ENCODE results near the gene GBF1.
"Not testable (repeated sequence)": the region's sequence is repeated elsewhere in the genome, so short reads cannot be mapped to it uniquely, and the experiment has no call there.

The GBF1 gene

GRCh38 chr10:102241444-102242117 lies 3.8 kb upstream of the GBF1 start, which contains the start of gene PITX3:
Gene PITX3, minus strand, starts transcription at chr10:102241512. Its CDS starts 9,432 bp downstream, at chr10:102232080.
- H3K4me3 ChIP-seq (ENCODE audit: control insufficient read depth, low read depth, low read length) = peak within 1 kb of the TSS; percentile 70
- no peak for TF ChIP-seq CTCF (conservative IDR thresholded peaks at IDR 0.05; ENCODE audit: control insufficient read depth, insufficient read depth, low read depth, low read length)
- peak; percentile 89 for DNase-seq (ENCODE audit: low read depth)

- peak overlapping the region; percentile 70 for H3K4me3 ChIP-seq (ENCODE audit: control insufficient read depth, low read depth, low read length)
Measured at GRCh38 chr10:102242118-102242485, 3.2 kb upstream of the GBF1 start.

GRCh38 chr10:102243309-102243708 lies 2.0 kb upstream of the GBF1 start:
- no peak overlapping the region for H3K4me3 ChIP-seq (ENCODE audit: control insufficient read depth, low read depth, low read length)
- peak; percentile 89 for DNase-seq (ENCODE audit: low read depth)
- no peak for TF ChIP-seq CTCF (conservative IDR thresholded peaks at IDR 0.05; ENCODE audit: control insufficient read depth, insufficient read depth, low read depth, low read length)

More at GRCh38 chr10:102242118-102242485, 3.2 kb upstream of the GBF1 start:
- no peak for TF ChIP-seq CTCF (conservative IDR thresholded peaks at IDR 0.05; ENCODE audit: control insufficient read depth, insufficient read depth, low read depth, low read length)
- no peak for DNase-seq (ENCODE audit: low read depth)

GRCh38 chr10:102245932-102246251 lies 560 bp downstream of the GBF1 start:
- DNase-seq (ENCODE audit: low read depth) = no peak
- TF ChIP-seq CTCF (conservative IDR thresholded peaks at IDR 0.05; ENCODE audit: control insufficient read depth, insufficient read depth, low read depth, low read length) = no peak
- H3K4me3 ChIP-seq (ENCODE audit: control insufficient read depth, low read depth, low read length) = peak overlapping the region; percentile 100

- peak overlapping the region; percentile 100 for H3K4me3 ChIP-seq (ENCODE audit: control insufficient read depth, low read depth, low read length)
- TF ChIP-seq CTCF (conservative IDR thresholded peaks at IDR 0.05; ENCODE audit: control insufficient read depth, insufficient read depth, low read depth, low read length) = no peak
- no peak for DNase-seq (ENCODE audit: low read depth)
Measured at GRCh38 chr10:102246261-102246660, 929 bp downstream of the GBF1 start.

GRCh38 chr10:102247734-102248133 lies 2.4 kb downstream of the GBF1 start:
- no peak overlapping the region for H3K4me3 ChIP-seq (ENCODE audit: control insufficient read depth, low read depth, low read length)
- DNase-seq (ENCODE audit: low read depth) = no peak
- no peak for TF ChIP-seq CTCF (conservative IDR thresholded peaks at IDR 0.05; ENCODE audit: control insufficient read depth, insufficient read depth, low read depth, low read length)

GRCh38 chr10:102252508-102252907 lies 7.2 kb downstream of the GBF1 start:
- H3K4me3 ChIP-seq (ENCODE audit: control insufficient read depth, low read depth, low read length) = not testable (repeated sequence)
- DNase-seq (ENCODE audit: low read depth) = peak; percentile 55
